GM12875 (cell line): ENCODE results near the gene MYO3B.

Source experiments
- H3K4me3 ChIP-seq: one replicate; pipeline ENCODE4 v1.5.1; 2011; ENCODE audit warnings: low read depth, low read length, control low read depth
- CTCF ChIP-seq: IDR thresholded peaks from 2 replicates; pipeline ENCODE4 v1.5.1; 2011; ENCODE audit warnings: low read depth, mild to moderate bottlenecking, control low read depth, inconsistent platforms, low read length, moderate library complexity, borderline replicate concordance; ENCODE audit not compliant: insufficient read depth

The MYO3B gene

GRCh38 chr2:170144761-170145160 lies 33.2 kb upstream of the MYO3B start:
- H3K4me3 ChIP-seq, result no peak overlapping the region
- TF ChIP-seq CTCF, result no peak

GRCh38 chr2:170145191-170145590 lies 32.8 kb upstream of the MYO3B start:
- no peak overlapping the region for H3K4me3 ChIP-seq
- TF ChIP-seq CTCF, result no peak

GRCh38 chr2:170145675-170146432 lies 32.1 kb upstream of the MYO3B start:
- no peak for TF ChIP-seq CTCF
- H3K4me3 ChIP-seq, result no peak overlapping the region

GRCh38 chr2:170146784-170147183 lies 31.2 kb upstream of the MYO3B start:
- no peak for TF ChIP-seq CTCF
- no peak overlapping the region for H3K4me3 ChIP-seq

GRCh38 chr2:170147576-170147975 lies 30.4 kb upstream of the MYO3B start:
- TF ChIP-seq CTCF, result no peak
- no peak overlapping the region for H3K4me3 ChIP-seq

- TF ChIP-seq CTCF, result no peak
Observed at GRCh38 chr2:170148161-170148560, 29.8 kb upstream of the MYO3B start.

GRCh38 chr2:170152421-170152820 lies 25.5 kb upstream of the MYO3B start:
- no peak for TF ChIP-seq CTCF
- H3K4me3 ChIP-seq, result no peak overlapping the region

More at GRCh38 chr2:170148161-170148560, 29.8 kb upstream of the MYO3B start:
- no peak overlapping the region for H3K4me3 ChIP-seq
